Osteoblast (primary cell): ENCODE results near the gene GABBR2. TPM values are rescaled to one million over a fixed set of nuclear protein-coding genes. Genes with fewer than 3 reads are reported as not detected.

Experiments
- DNase-seq: peaks from one replicate; pipeline ENCODE4 v3.0.0; 2011; ENCODE audit warnings: low spot score, mixed read lengths; ENCODE audit not compliant: insufficient read length; ENCODE audit errors: missing footprints
- H2AFZ ChIP-seq: 2 replicates; pipeline ENCODE4 v1.6.0; 2011; ENCODE audit warnings: mild to moderate bottlenecking, low read length
- H3K27ac ChIP-seq: 2 replicates; pipeline ENCODE4 v1.5.1; 2011; ENCODE audit warnings: mild to moderate bottlenecking, low read depth, low read length, moderate library complexity
- H3K27me3 ChIP-seq: 2 replicates; pipeline ENCODE4 v1.6.0; 2012; ENCODE audit warnings: mild to moderate bottlenecking, control low read depth, inconsistent platforms, low read length, moderate library complexity; ENCODE audit not compliant: insufficient read depth
- H3K36me3 ChIP-seq: 2 replicates; pipeline ENCODE4 v1.5.1; 2011; ENCODE audit warnings: mild to moderate bottlenecking, low read length, control low read depth, moderate library complexity; ENCODE audit not compliant: insufficient read depth
- H3K4me1 ChIP-seq: 2 replicates; pipeline ENCODE4 v1.5.1; 2011; ENCODE audit warnings: mild to moderate bottlenecking, low read length, control low read depth, moderate library complexity; ENCODE audit not compliant: insufficient read depth
- H3K4me2 ChIP-seq: 2 replicates; pipeline ENCODE4 v1.6.0; 2011; ENCODE audit warnings: mild to moderate bottlenecking, low read length; ENCODE audit not compliant: insufficient read depth
- H3K4me3 ChIP-seq: fragments of 200-600 bp; sonication (generic); 3 replicates; pipeline ENCODE4 v1.5.1; 2012; ENCODE audit warnings: mild to moderate bottlenecking, low read length, inconsistent platforms; ENCODE audit not compliant: insufficient read depth
- H3K79me2 ChIP-seq: 2 replicates; pipeline ENCODE4 v1.6.0; 2012; ENCODE audit warnings: mild to moderate bottlenecking, low read length, control low read depth, inconsistent platforms; ENCODE audit not compliant: insufficient read depth
- H3K9me3 ChIP-seq: 2 replicates; pipeline ENCODE4 v1.5.1; 2011; ENCODE audit warnings: low read depth, low read length, control low read depth
- H4K20me1 ChIP-seq: 2 replicates; pipeline ENCODE4 v1.6.0; 2012; ENCODE audit warnings: mild to moderate bottlenecking, low read length, control low read depth; ENCODE audit not compliant: insufficient read depth
- CTCF ChIP-seq: IDR thresholded peaks from 2 replicates; pipeline ENCODE4 v1.5.1; 2011; ENCODE audit warnings: mild to moderate bottlenecking, low read depth, low read length, moderate library complexity; ENCODE audit errors: extremely low read depth
- total RNA-seq: library from RNA; depleted of rRNA; stranded (reverse); fragments of >200 nt; gene quantifications from 2 replicates; pipeline ENCODE4 v1.2.3, GENCODE V29; 2012

Gene GABBR2
- total RNA-seq, 1 donor: under 0.01 TPM

- H3K9me3 ChIP-seq: no peaks in the 10 kb centered on the region
- no peaks in the 10 kb centered on the region for H3K36me3 ChIP-seq
- no peak overlapping the region for H3K4me3 ChIP-seq
- no peak overlapping the region for H3K4me2 ChIP-seq
- DNase-seq: no peak
- H4K20me1 ChIP-seq: no peaks in the 10 kb centered on the region
- no peak for TF ChIP-seq CTCF
- no peaks in the 10 kb centered on the region for H3K79me2 ChIP-seq
- no peak overlapping the region for H3K27ac ChIP-seq
- H3K27me3 ChIP-seq: peaks cover 16% of the 10 kb centered on the region
- no peak overlapping the region for H2AFZ ChIP-seq
- no peaks in the 10 kb centered on the region for H3K4me1 ChIP-seq
Measured at GRCh38 chr9:98639133-98639532, 69.6 kb downstream of the GABBR2 start.

GRCh38 chr9:98637381-98637780 lies 71.4 kb downstream of the GABBR2 start:
- no peaks in the 10 kb centered on the region for H3K36me3 ChIP-seq
- H3K4me3 ChIP-seq: no peak overlapping the region
- no peaks in the 10 kb centered on the region for H3K4me1 ChIP-seq
- no peak overlapping the region for H2AFZ ChIP-seq
- H3K27ac ChIP-seq: no peak overlapping the region
- no peaks in the 10 kb centered on the region for H4K20me1 ChIP-seq
- no peak for DNase-seq
- peaks cover 8% of the 10 kb centered on the region for H3K27me3 ChIP-seq
- no peaks in the 10 kb centered on the region for H3K9me3 ChIP-seq
- TF ChIP-seq CTCF: no peak
- H3K79me2 ChIP-seq: no peaks in the 10 kb centered on the region
- H3K4me2 ChIP-seq: no peak overlapping the region

- H3K27me3 ChIP-seq: peaks cover 8% of the 10 kb centered on the region
Measured at GRCh38 chr9:98635374-98635773, 73.4 kb downstream of the GABBR2 start.

GRCh38 chr9:98634685-98635336 lies 73.9 kb downstream of the GABBR2 start:
- Histone ChIP-seq H4K20me1 (no peaks in the 10 kb centered on the region), H3K27me3 (peaks cover 13% of the 10 kb centered on the region), H3K36me3 (no peaks in the 10 kb centered on the region), H3K27ac (no peak overlapping the region), H3K4me3 (no peak overlapping the region), H3K9me3 (no peaks in the 10 kb centered on the region), H3K4me1 (no peaks in the 10 kb centered on the region), H3K79me2 (no peaks in the 10 kb centered on the region), H3K4me2 (no peak overlapping the region), H2AFZ (no peak overlapping the region)
- DNase-seq: no peak
- TF ChIP-seq CTCF: no peak

More at GRCh38 chr9:98635374-98635773, 73.4 kb downstream of the GABBR2 start:
- Histone ChIP-seq H3K27ac (no peak overlapping the region), H4K20me1 (no peaks in the 10 kb centered on the region), H3K9me3 (no peaks in the 10 kb centered on the region), H3K79me2 (no peaks in the 10 kb centered on the region), H3K4me1 (no peaks in the 10 kb centered on the region), H3K4me2 (no peak overlapping the region), H2AFZ (no peak overlapping the region), H3K4me3 (no peak overlapping the region), H3K36me3 (no peaks in the 10 kb centered on the region)
- no peak for TF ChIP-seq CTCF
- no peak for DNase-seq
